Measurements from ENCODE around the gene SLC27A2. TPM values are rescaled to one million over a fixed set of nuclear protein-coding genes. Genes with fewer than 3 reads are reported as not detected.
"Not testable (repeated sequence)": the region's sequence is repeated elsewhere in the genome, so short reads cannot be mapped to it uniquely, and the experiment has no call there.

Gene SLC27A2
- total RNA-seq (2014; rRNA removed; shearing (Covaris generic); ENCODE audit: low replicate concordance) = not detected in 2 replicates

DNA sequence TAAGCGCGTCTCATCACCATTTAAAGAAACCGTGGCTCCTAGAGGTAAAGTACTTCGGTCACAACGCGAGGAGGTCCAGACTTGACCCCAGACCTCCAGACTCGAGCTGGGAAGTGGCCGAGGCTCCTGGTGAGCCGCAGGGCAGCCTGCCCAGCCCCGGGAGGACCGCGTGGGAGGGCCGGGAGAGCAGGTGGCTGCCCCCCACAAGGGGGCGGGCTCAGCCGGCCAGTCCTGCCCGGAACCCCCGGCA lies at the start of gene SLC27A2:
TSS of gene SLC27A2 (plus strand) at position 228 of the 250 bp plus-strand sequence. CDS start 232 bp downstream, outside the sequence.
- no peaks in the 10 kb centered on the region for H3K36me3 ChIP-seq (ENCODE audit: insufficient read depth, low read length)
- no peaks in the 10 kb centered on the region for H3K79me2 ChIP-seq (ENCODE audit: low read length)
- no peak for DNase-seq
- H3K9me3 ChIP-seq (ENCODE audit: low read length) = no peaks in the 10 kb centered on the region
- no peaks in the 10 kb centered on the region for H3K9me2 ChIP-seq (replicated peaks; ENCODE audit: insufficient read depth, low read length)
- H3K9ac ChIP-seq (ENCODE audit: low read length) = no peak within 1 kb of the TSS
- no peaks in the 10 kb centered on the region for H3K4me1 ChIP-seq (ENCODE audit: low read length)
- no peaks in the 10 kb centered on the region for H3K27me3 ChIP-seq (ENCODE audit: low read length)
- no peaks in the 10 kb centered on the region for H4K20me1 ChIP-seq (ENCODE audit: insufficient read depth, low read depth, low read length)
- no peak within 1 kb of the TSS for H3K4me3 ChIP-seq (ENCODE audit: low read length)
- no peak within 1 kb of the TSS for H2AFZ ChIP-seq (ENCODE audit: low read length)
- no peak within 1 kb of the TSS for H3K4me2 ChIP-seq (ENCODE audit: low read depth, low read length, poor library complexity, severe bottlenecking)
- no peak within 1 kb of the TSS for H3K27ac ChIP-seq (ENCODE audit: low read length)

DNA sequence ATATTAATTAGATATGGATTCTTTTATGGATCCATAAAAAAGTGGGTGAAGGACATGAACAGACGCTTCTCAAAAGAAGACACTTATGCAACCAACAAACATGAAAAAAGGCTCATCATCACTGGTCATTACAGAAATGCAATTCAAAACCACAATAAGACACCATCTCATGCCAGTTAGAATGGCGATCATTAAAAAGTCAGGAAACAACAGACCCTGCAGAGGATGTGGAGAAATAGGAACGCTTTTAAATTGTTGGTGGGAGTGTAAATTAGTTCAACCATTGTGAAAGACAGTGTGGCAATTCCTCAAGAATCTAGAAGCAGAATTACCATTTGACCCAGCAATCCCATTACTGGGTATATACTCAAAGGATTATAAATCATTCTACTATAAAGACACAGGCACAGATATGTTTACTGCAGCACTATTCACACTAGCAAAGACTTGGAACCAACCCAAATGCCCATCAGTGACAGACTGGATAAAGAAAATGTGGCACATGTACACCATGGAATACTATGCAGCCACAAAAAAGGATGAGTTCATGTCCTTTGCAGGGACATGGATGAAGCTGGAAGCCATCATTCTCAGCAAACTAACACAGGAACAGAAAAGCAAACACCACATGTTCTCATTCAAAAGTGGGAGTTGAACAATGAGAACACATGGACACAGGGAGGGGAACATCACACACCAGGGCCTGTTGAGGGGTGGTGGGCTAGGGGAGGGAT lies 49.6 kb upstream of the SLC27A2 start:
- H3K4me3 ChIP-seq (ENCODE audit: low read length); H3K4me2 ChIP-seq (ENCODE audit: low read depth, low read length, poor library complexity, severe bottlenecking); H3K9ac ChIP-seq (ENCODE audit: low read length); H3K79me2 ChIP-seq (ENCODE audit: low read length); H3K36me3 ChIP-seq (ENCODE audit: insufficient read depth, low read length); H3K9me2 ChIP-seq (replicated peaks; ENCODE audit: insufficient read depth, low read length); DNase-seq; H2AFZ ChIP-seq (ENCODE audit: low read length); H3K27ac ChIP-seq (ENCODE audit: low read length); H3K9me3 ChIP-seq (ENCODE audit: low read length); H3K27me3 ChIP-seq (ENCODE audit: low read length); H4K20me1 ChIP-seq (ENCODE audit: insufficient read depth, low read depth, low read length): not testable (repeated sequence)
- H3K4me1 ChIP-seq (ENCODE audit: low read length) = peaks cover 15% of the 10 kb centered on the region

DNA sequence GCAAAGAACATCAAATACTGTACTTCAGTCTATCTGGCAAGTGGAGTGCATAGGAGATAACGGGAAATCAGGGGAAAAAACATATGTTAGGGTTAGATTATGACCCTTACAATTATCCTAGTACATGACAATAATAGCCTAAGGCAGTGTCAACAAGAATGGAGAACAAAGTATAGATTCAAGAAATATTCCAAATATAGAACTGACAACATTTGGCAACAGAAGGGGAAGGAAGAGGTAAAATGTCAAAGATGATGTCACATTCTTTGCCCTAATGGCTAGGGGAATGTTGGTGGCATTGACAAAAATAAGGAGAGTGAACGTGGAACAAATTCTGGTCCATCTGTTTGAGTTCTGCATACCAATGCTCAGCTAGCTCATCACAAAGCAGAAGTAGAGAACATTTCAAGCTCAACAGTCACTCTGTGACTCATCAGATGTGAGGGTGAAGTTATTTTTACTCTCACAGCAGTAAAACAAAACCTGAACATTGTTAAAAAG lies 47.4 kb upstream of the SLC27A2 start:
- Histone ChIP-seq H3K9me3 (ENCODE audit: low read length) (no peaks in the 10 kb centered on the region), H4K20me1 (ENCODE audit: insufficient read depth, low read depth, low read length) (no peaks in the 10 kb centered on the region), H2AFZ (ENCODE audit: low read length) (peak overlapping the region; percentile 38; the same call in 1 of the 2 replicates), H3K36me3 (ENCODE audit: insufficient read depth, low read length) (no peaks in the 10 kb centered on the region), H3K9ac (ENCODE audit: low read length) (no peak overlapping the region), H3K79me2 (ENCODE audit: low read length) (no peaks in the 10 kb centered on the region), H3K27ac (ENCODE audit: low read length) (no peak overlapping the region; the same call in 1 of the 2 replicates), H3K27me3 (ENCODE audit: low read length) (no peaks in the 10 kb centered on the region), H3K9me2 (replicated peaks; ENCODE audit: insufficient read depth, low read length) (no peaks in the 10 kb centered on the region), H3K4me2 (ENCODE audit: low read depth, low read length, poor library complexity, severe bottlenecking) (peak overlapping the region; percentile 21), H3K4me3 (ENCODE audit: low read length) (no peak overlapping the region), H3K4me1 (ENCODE audit: low read length) (peaks cover 15% of the 10 kb centered on the region)
- peak; percentile 60 for DNase-seq

DNA sequence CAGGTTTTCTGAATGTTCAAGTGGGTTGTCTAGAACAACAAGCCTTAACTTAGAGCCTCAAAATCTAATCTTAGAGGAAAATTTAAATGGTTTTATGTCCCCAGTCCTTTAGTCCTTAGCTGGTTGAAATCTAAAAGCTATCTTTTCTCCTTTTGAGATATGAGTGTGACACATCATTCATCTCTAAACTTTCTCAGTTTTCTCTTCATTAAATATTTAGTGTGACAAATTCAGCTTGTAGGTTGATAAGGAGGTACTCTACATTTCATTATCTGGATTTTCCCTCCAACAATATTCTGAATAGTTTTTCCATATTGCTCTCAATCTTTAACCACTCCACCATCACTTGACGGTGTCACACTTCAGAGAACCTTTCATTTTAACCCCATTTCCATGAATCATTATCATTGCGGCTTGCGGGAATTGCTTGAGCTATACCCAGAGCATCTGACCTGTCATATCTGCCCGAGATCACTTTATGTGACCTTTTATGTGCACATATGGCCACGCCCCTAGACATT lies 46.9 kb upstream of the SLC27A2 start:
- DNase-seq = no peak
- no peaks in the 10 kb centered on the region for H3K27me3 ChIP-seq (ENCODE audit: low read length)

DNA sequence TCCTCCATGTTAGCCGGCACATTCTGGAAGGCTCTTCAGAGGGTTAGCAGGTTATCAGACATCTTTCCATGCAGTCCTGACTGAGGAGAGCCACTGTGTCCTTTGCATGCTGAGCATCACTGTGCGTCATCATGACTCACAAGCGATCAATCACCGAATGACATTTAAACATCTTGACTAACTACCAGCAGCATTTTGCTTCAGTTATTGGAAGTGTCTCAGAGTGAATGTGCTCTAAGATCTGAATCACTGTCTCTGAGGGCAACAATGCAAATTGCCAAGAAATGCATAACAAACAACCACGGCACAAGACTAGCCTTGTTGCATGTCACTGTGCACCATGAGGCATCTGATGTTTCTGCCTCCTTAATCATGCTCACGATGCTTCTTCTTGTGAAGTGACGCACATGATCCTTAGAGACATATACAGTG lies 44.6 kb upstream of the SLC27A2 start:
- H3K4me2 ChIP-seq (ENCODE audit: low read depth, low read length, poor library complexity, severe bottlenecking) = no peak overlapping the region
- H4K20me1 ChIP-seq (ENCODE audit: insufficient read depth, low read depth, low read length) = no peaks in the 10 kb centered on the region
- no peaks in the 10 kb centered on the region for H3K9me3 ChIP-seq (ENCODE audit: low read length)
- no peaks in the 10 kb centered on the region for H3K9me2 ChIP-seq (replicated peaks; ENCODE audit: insufficient read depth, low read length)
- no peak overlapping the region for H3K4me3 ChIP-seq (ENCODE audit: low read length)
- no peaks in the 10 kb centered on the region for H3K79me2 ChIP-seq (ENCODE audit: low read length)
- DNase-seq = no peak
- H3K9ac ChIP-seq (ENCODE audit: low read length) = no peak overlapping the region
- no peaks in the 10 kb centered on the region for H3K27me3 ChIP-seq (ENCODE audit: low read length)
- no peak overlapping the region for H3K27ac ChIP-seq (ENCODE audit: low read length)
- H3K36me3 ChIP-seq (ENCODE audit: insufficient read depth, low read length) = no peaks in the 10 kb centered on the region
- no peak overlapping the region for H2AFZ ChIP-seq (ENCODE audit: low read length)
- H3K4me1 ChIP-seq (ENCODE audit: low read length) = peaks cover 15% of the 10 kb centered on the region

More for the DNA sequence above, 46.9 kb upstream of the SLC27A2 start:
- Histone ChIP-seq H3K4me3 (ENCODE audit: low read length) (no peak overlapping the region), H3K4me1 (ENCODE audit: low read length) (peaks cover 15% of the 10 kb centered on the region), H3K27ac (ENCODE audit: low read length) (no peak overlapping the region; the same call in 1 of the 2 replicates), H3K4me2 (ENCODE audit: low read depth, low read length, poor library complexity, severe bottlenecking) (peak overlapping the region; percentile 21), H3K9me3 (ENCODE audit: low read length) (no peaks in the 10 kb centered on the region), H4K20me1 (ENCODE audit: insufficient read depth, low read depth, low read length) (no peaks in the 10 kb centered on the region), H3K9me2 (replicated peaks; ENCODE audit: insufficient read depth, low read length) (no peaks in the 10 kb centered on the region), H3K36me3 (ENCODE audit: insufficient read depth, low read length) (no peaks in the 10 kb centered on the region), H3K9ac (ENCODE audit: low read length) (no peak overlapping the region), H2AFZ (ENCODE audit: low read length) (peak overlapping the region; percentile 38), H3K79me2 (ENCODE audit: low read length) (no peaks in the 10 kb centered on the region)

DNA sequence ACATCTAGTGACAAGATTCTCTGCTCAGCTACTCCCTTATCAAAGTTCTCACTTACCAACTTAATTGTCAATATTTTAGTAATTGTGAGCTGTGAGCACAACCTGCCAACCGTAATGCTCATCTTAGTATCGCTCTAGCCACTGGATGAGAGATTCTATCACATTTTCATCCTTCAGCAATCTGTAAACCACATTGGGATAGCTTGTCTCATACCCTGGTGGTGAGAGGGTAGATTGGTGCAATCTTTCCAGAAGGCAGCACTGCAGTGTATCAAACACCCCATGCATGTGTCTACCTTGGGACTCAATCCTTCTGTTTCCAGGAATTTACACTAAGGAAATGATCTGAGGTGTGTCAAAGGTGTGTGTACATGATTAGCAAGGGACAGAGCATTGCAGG lies 44.1 kb upstream of the SLC27A2 start:
- Histone ChIP-seq H3K9ac (ENCODE audit: low read length) (no peak overlapping the region), H3K36me3 (ENCODE audit: insufficient read depth, low read length) (no peaks in the 10 kb centered on the region), H3K27ac (ENCODE audit: low read length) (no peak overlapping the region), H3K79me2 (ENCODE audit: low read length) (no peaks in the 10 kb centered on the region), H3K4me2 (ENCODE audit: low read depth, low read length, poor library complexity, severe bottlenecking) (no peak overlapping the region), H3K27me3 (ENCODE audit: low read length) (no peaks in the 10 kb centered on the region), H3K9me2 (replicated peaks; ENCODE audit: insufficient read depth, low read length) (no peaks in the 10 kb centered on the region), H2AFZ (ENCODE audit: low read length) (no peak overlapping the region), H3K4me1 (ENCODE audit: low read length) (peaks cover 15% of the 10 kb centered on the region), H3K9me3 (ENCODE audit: low read length) (no peaks in the 10 kb centered on the region), H3K4me3 (ENCODE audit: low read length) (no peak overlapping the region), H4K20me1 (ENCODE audit: insufficient read depth, low read depth, low read length) (no peaks in the 10 kb centered on the region)
- no peak for DNase-seq

DNA sequence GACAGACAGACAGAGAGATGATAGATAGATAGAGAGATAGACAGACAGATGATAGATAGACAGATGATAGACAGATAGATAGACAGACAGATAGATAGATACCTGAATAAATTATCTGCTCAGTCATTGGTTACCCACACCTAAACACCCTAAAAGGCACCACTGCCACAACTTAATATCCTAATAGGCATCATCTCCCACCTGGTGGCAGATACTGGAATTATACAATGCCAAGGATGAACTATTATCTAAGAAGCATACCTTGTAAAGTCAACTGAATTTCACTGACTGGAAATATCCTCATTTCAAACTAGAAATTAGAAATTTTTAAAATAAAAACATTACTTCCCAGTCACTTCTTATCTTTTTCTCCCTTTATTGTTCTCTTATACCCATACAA lies 43.6 kb upstream of the SLC27A2 start:
- H4K20me1 ChIP-seq (ENCODE audit: insufficient read depth, low read depth, low read length) = no peaks in the 10 kb centered on the region
- no peak for DNase-seq

DNA sequence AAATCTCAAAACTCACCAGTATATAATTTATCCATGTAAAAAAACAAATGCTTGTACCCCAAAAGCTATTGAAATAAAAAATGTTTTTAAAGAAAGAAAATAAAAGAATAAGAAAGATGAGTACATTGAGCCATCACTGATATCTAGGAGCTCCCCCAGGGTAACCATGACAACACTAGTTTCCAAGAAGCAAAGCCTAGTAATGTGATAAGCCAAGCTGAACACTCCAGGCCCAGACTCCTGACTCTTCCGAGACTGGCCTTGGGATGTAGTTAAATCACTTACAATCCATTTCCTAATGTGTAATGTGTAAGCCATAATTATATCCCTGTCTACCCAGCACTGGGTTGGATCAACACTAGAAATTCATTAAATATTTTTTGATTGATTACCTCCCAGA lies 41.9 kb upstream of the SLC27A2 start:
- no peaks in the 10 kb centered on the region for H3K79me2 ChIP-seq (ENCODE audit: low read length)
- no peak overlapping the region for H3K9ac ChIP-seq (ENCODE audit: low read length)
- no peak overlapping the region for H3K4me2 ChIP-seq (ENCODE audit: low read depth, low read length, poor library complexity, severe bottlenecking)
- no peak overlapping the region for H3K27ac ChIP-seq (ENCODE audit: low read length)
- H3K27me3 ChIP-seq (ENCODE audit: low read length) = no peaks in the 10 kb centered on the region
- no peaks in the 10 kb centered on the region for H3K36me3 ChIP-seq (ENCODE audit: insufficient read depth, low read length)
- no peaks in the 10 kb centered on the region for H3K9me3 ChIP-seq (ENCODE audit: low read length)
- no peak for DNase-seq
- no peak overlapping the region for H3K4me3 ChIP-seq (ENCODE audit: low read length)
- H3K4me1 ChIP-seq (ENCODE audit: low read length) = peaks cover 5% of the 10 kb centered on the region
- no peaks in the 10 kb centered on the region for H3K9me2 ChIP-seq (replicated peaks; ENCODE audit: insufficient read depth, low read length)
- H4K20me1 ChIP-seq (ENCODE audit: insufficient read depth, low read depth, low read length) = no peaks in the 10 kb centered on the region
- no peak overlapping the region for H2AFZ ChIP-seq (ENCODE audit: low read length)

More for the DNA sequence above, 43.6 kb upstream of the SLC27A2 start:
- Histone ChIP-seq H3K27me3 (ENCODE audit: low read length) (no peaks in the 10 kb centered on the region), H3K27ac (ENCODE audit: low read length) (no peak overlapping the region), H2AFZ (ENCODE audit: low read length) (no peak overlapping the region), H3K9me2 (replicated peaks; ENCODE audit: insufficient read depth, low read length) (no peaks in the 10 kb centered on the region), H3K9ac (ENCODE audit: low read length) (no peak overlapping the region), H3K4me2 (ENCODE audit: low read depth, low read length, poor library complexity, severe bottlenecking) (no peak overlapping the region), H3K79me2 (ENCODE audit: low read length) (no peaks in the 10 kb centered on the region), H3K4me3 (ENCODE audit: low read length) (no peak overlapping the region), H3K9me3 (ENCODE audit: low read length) (no peaks in the 10 kb centered on the region), H3K4me1 (ENCODE audit: low read length) (peaks cover 15% of the 10 kb centered on the region), H3K36me3 (ENCODE audit: insufficient read depth, low read length) (no peaks in the 10 kb centered on the region)

Data from Karpas-422 (cell line).